Renal cortex interstitium (tissue), 11 donors: ENCODE results near the gene PITRM1. TPM values are rescaled to one million over a fixed set of nuclear protein-coding genes. Genes with fewer than 3 reads are reported as not detected.

Experiments
- DNase-seq, 11 donors: peaks; one replicate each; pipeline ENCODE4 v3.0.0-alpha.2; 2013; ENCODE audit warnings: low read depth in 9 of 11, low spot score in 4 of 11; ENCODE audit errors: extremely low read depth in 1 of 11
- polyA plus RNA-seq, 3 donors: library from polyadenylated mRNA; unstranded; fragments of 120-200 nt; gene quantifications; one replicate each; pipeline ENCODE4 v1.2.1, GENCODE V29; 2013; ENCODE audit not compliant: insufficient read length in 3 of 3

The PITRM1 gene
- polyA plus RNA-seq, 3 donors = 66.2 to 78.1 (median 68.8) TPM

DNA sequence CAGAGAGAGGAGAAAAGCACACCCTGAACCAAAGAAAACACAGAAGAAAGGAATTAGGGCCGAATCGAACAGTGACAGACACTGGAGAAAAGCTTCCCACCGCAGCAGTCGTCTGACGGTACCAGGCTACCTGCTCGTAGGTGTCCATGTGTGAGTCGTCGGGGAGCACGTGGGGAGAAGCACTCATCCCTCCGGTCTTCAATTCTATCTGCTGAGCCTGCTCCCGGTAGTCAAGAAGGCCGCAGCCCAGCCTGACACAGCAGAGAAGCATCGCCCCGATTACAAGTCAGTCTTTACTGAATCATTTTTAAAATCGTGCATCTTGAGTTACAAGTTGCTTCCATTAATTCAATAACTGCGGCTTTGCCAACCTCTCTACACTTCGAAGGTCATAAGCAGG, 24.5 kb downstream of the PITRM1 start:
- no peak for DNase-seq

DNA sequence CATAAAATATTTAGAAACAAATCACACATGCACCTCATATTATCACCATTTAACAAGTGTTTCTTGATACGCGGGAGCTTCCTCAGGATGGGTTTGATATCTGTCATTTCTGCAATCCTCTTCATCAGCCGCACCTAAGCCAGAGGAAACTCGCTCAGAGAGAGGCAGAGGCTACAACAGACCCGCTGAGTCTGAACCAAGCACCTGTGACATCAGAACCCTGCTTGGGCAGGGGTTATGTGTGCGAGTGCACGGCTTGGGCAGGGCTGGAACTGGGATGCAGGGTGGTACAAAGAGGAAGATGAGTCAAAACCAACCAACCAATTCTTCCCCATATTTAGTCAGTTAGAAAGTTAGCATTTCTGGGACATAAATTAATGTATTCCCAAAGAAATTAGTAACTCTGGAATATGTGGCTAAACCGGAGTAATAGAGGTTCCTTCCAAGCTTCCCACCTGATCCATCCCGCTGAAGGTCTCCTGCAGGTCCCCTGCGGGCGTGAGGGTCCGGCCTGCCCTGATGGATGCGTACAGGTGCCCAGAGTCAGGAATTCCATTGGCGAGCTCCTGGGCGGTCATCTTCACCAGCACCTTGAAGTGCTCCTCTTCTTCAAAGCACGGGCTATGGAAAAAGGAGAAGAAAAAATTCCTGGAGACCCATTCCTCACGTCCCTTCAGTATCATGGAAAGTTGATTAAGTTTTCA, 25.3 kb downstream of the PITRM1 start:
- no peak for DNase-seq

DNA sequence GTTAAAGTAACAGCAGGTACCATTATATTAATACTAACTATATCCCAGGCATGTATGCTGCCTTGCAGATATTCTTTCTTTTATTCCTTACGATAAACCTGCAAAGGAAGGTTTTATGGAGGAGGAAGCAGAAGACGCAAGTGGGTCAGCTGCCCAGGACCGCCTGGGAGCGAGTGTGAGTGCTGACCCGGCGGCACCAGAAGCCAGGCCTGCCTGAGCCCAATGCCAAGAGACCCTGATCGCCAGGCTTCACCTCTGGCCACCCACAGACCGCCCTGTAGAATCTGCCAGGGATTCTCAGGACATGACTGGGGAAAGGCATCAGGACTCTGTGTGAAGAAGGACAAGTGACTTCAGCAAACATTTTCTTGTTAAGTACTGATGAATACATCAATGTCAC, 26.3 kb downstream of the PITRM1 start:
- DNase-seq = no peak

GRCh38 chr10:3145366-3145765, 27.2 kb downstream of the PITRM1 start:
- DNase-seq = no peak

- no peak for DNase-seq
Observed at GRCh38 chr10:3143791-3144434, 28.7 kb downstream of the PITRM1 start.

DNA sequence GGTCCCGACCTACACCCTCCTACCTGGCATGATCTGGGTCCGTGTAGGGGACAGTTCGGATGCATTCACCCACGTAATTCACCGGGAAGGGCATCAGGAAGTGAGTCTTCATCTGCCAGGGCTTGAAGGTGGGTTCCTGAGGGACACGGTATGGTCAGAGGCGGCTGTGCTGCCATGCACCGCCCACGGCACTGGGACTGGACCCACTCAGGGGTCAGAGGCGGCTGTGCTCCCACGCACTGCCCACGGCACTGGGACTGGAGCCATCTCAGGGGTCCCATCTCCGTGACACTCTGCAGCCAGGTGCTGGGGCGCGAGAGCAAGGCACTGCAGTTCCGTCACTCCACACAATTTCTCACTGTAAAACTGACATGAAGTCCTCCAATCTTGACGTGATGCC, 29.2 kb downstream of the PITRM1 start:
- no peak for DNase-seq

DNA sequence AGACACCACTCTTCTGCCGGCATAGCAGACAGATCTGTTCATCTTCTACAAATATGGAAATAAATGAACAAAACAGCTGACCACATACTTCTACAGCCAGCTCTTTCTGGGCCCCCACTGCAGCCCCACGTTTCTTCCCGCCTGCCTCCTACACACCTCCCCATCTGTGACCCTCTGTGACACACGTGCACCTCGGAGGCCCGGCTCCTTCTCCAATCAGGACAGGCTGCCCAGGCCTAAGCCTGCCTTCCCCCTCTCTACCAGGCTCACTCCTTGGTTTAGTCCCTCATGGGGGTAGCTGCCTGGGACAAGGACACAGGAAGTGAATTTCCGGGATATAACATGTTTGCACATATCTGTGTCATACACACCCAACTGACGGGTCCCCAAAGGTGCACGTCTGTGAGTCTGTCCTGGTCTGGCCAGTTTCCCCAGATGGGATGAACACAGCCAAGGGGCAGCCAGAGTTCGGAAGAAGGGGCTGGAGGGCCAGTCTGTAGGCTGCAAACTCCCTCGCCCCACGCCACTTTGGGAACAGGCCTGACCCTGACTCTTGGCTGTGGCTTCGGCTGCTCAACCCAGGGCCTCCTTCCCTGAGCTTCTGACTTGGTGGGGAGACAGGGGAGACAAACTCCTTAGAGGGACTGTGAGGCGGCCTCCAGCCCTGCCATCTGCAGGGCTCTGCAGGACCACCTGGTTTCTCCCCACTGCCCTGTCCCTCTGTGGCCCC, 30.3 kb downstream of the PITRM1 start:
- no peak for DNase-seq

- no peak for DNase-seq
Observed at GRCh38 chr10:3141351-3142005, 31.1 kb downstream of the PITRM1 start.

GRCh38 chr10:3140280-3140679, 32.3 kb downstream of the PITRM1 start:
- no peak for DNase-seq

- no peak for DNase-seq
Observed at GRCh38 chr10:3139216-3139910, 33.2 kb downstream of the PITRM1 start.

GRCh38 chr10:3137958-3138726, 34.4 kb downstream of the PITRM1 start:
- DNase-seq = no peak

DNA sequence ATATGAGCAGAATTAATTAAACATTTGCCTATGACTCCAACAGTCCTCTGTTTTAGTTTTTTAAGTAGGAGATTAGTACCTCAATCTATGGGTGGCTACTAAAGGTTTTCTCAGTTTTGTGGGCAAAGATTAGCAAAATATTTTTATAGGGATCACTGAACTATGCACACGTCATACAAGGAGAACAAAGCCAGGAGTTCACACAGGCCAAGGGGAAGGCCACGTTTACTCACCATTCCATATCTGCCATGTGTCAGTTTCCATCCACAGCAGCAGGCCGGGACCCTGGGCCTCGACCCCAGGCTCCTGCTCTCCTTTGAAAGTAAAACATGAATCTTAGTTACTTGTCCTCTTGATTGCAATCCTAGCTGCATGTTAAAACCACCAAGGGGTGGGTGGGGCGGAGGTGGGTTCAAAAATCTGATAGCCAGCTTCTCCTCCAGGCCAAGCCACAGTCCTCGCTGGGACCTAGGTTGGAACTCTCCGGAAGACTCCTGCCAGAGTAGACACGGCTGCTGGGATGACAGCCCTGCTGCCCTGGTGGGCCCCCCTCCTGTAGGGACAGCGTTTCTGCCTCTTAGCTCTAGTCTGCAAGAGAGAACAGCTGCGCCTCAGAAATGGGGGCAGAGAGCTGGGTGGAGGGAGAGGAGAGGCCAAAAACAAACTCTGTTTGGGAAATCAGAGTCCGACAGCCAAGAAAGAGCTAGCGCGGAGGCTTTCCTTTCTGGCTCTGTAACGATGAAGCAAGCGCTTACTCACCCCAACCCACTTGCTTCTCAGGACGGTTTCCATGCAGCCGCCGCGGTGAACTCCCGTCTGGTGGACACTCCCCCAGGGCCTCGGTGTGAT, 35.6 kb downstream of the PITRM1 start:
- DNase-seq = no peak

- no peak for DNase-seq
Observed at GRCh38 chr10:3136336-3136735, 36.2 kb downstream of the PITRM1 start.

DNA sequence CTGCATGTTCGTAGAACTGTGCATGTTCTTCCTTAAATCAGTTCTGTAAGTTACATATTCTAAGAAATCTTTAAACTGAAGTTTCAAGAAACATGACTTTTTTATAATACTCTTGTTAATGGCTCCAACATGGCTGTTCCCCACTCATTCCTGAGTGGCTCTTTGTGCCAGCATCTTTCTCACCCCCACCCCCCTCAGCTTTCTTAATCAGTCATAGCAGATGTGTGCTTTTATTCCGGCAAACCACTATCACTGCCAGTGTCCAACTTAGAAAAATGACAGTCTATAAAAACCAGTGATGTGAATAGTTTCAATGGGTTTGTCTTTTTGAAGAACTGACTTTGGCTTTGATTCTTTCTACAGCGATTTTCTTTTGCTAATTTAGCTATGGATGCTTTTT, 37.6 kb downstream of the PITRM1 start:
- no peak for DNase-seq

DNA sequence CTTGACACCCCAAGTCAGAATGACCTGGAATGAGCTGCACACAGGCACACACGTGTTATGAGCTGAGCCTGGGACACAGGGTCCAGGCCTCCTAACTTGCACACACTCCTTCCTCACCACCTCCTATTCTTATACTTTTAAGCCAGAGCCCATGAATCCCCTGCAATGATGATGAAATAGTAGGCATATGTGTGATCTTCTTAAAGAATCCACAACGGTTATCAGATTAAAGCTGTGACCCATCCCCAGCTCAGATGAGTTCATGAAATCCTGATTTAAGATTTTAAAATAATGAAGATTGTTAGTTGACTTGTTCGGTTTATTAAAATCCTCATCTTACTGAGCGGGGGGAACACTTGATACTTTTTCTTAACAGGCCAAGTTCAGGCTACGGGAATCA, 38.6 kb downstream of the PITRM1 start:
- DNase-seq = no peak

DNA sequence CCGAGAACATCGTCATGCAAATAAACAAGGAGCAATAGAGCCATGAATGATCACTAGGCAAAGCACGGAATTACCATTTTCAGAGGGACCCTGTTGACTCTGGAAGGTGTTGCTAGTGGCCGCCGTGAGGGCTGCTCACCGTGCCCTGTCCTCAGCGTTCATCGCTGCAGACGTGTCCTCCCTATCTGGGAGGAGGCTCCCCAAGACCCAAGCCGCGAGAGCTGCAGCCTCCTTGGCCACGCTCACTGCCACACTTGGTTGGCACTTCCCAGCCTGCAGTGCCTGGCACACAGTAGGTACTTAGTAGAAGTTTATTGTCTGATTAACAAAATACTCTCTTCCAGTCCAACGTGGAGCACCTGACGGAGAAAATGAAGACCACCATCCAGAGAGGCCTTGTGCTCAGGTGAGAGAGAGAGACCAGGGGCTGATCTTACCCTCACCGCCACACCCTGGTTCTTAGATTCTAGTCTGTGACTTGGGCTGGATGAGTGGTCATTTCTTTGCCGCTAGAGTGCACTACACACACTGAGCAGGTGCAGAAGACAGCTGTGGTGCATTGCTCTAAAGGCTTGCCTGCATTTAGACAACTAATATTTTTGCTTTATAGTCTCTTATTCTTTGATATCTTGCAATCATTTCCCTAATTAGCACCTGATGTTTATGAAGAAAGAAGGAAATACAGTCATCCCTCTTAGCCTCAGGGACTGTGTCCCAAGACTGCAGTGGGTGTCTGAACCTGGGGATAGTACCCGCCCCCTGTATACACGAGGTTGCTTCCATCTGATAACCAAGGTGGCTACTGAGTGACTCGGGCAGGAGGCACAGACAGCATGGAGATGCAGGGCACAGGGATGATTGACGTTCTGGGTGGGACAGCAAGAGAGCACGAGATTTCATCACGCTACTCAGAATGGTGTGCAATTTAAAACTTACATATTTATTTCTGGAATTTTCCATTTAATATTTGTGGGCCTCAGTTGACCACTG, 40.3 kb downstream of the PITRM1 start:
- no peak for DNase-seq

DNA sequence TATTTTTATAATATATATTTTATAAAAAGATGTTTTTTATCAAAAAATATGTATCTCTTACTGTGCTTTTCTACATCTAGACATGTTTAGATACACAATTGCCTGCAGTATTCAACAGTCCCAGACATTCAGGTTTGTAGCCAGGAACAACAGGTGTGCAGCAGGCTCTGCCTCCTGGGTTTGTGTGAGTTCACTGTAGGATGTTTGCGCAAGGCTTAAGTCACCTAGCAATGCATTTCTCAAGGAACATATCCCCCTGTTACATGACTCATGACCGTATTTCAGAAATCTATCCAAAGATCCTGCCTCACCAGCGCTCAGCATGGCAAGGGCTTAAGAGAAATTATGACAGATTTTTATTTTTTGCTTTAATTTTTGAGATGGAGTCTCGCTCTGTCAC, 41.5 kb downstream of the PITRM1 start:
- no peak for DNase-seq
